Endothelial cell of umbilical vein (primary cell): ENCODE data around the gene ZNF362. TPM values are rescaled to one million over a fixed set of nuclear protein-coding genes. Genes with fewer than 3 reads are reported as not detected.

ENCODE experiments used
- BruUV-seq: library from RNA; stranded (reverse); fragments of 400-500 nt; replicated peaks from 2 replicates; lab custom pipeline; 2021; lab: Mats Ljungman, UMichigan
- CTCF ChIA-PET: fragments of 300-600, 350-600 bp; sonication (Branson Sonifier 250); formaldehyde crosslinking; loops from one replicate; lab custom pipeline; 2021; ENCODE audit warnings: antibody characterized with exemption, inconsistent platforms; lab: Charles Lee
- POLR2A ChIA-PET: fragments of 300-600, 350-600 bp; sonication (Branson Sonifier 250); formaldehyde crosslinking; loops from one replicate; lab custom pipeline; 2021; ENCODE audit warnings: antibody characterized with exemption, inconsistent platforms; lab: Charles Lee
- DNase-seq: peaks from one replicate; pipeline ENCODE4 v3.0.0-alpha.2; 2011; ENCODE audit warnings: low read depth, low spot score
- FAIRE-seq: peaks from 2 replicates; lab custom pipeline; 2011; peaks lifted over from hg19 to GRCh38; lab: Jason Lieb, UNC
- H2AFZ ChIP-seq: 2 replicates; pipeline ENCODE4 v1.6.0; 2012; ENCODE audit warnings: low read depth, low read length, control low read depth, inconsistent platforms
- H3K27ac ChIP-seq: 2 replicates; pipeline ENCODE4 v1.5.1; 2011; ENCODE audit warnings: low read depth, mild to moderate bottlenecking, control low read depth, low read length, moderate library complexity; ENCODE audit not compliant: insufficient read depth
- H3K27me3 ChIP-seq, 2 experiments: 2 replicates each; pipeline versions ENCODE4 v1.6.0 to v1.6.1; 2011; ENCODE audit warnings: low read length in 2 of 2, mixed read lengths in 1 of 2; ENCODE audit not compliant: control insufficient read depth in 2 of 2, insufficient read depth in 2 of 2
- H3K36me3 ChIP-seq, 2 experiments: 2 replicates in 1 of 2; 3 replicates in 1 of 2; pipeline ENCODE4 v1.5.1; 2011; ENCODE audit warnings: low read length in 2 of 2, mild to moderate bottlenecking in 1 of 2, moderate library complexity in 1 of 2; ENCODE audit not compliant: control insufficient read depth in 2 of 2, insufficient read depth in 2 of 2; ENCODE audit errors: extremely low read depth in 1 of 2
- H3K4me1 ChIP-seq: 3 replicates; pipeline ENCODE4 v1.5.1; 2011; ENCODE audit warnings: mild to moderate bottlenecking, low read length; ENCODE audit not compliant: control insufficient read depth, insufficient read depth; ENCODE audit errors: extremely low read depth
- H3K4me2 ChIP-seq: 2 replicates; pipeline ENCODE4 v1.6.1; 2011; ENCODE audit warnings: low read length, control low read depth, mixed read lengths; ENCODE audit not compliant: insufficient read depth
- H3K4me3 ChIP-seq, 3 experiments: fragments of 200-600 bp in 1 of 3; sonication (generic), shearing (Covaris generic) in 1 of 3; replicated peaks in 1 of 3; 2 replicates each; pipeline ENCODE4 v1.5.1; 2011 to 2016; ENCODE audit warnings: control low read depth in 3 of 3, low read length in 3 of 3, mild to moderate bottlenecking in 2 of 3, inconsistent platforms in 1 of 3, low read depth in 1 of 3, moderate library complexity in 1 of 3; ENCODE audit not compliant: insufficient read depth in 1 of 3
- H3K79me2 ChIP-seq: 2 replicates; pipeline ENCODE4 v1.6.0; 2012; ENCODE audit warnings: low read length, inconsistent platforms; ENCODE audit not compliant: control insufficient read depth, insufficient read depth
- H3K9ac ChIP-seq: replicated peaks from 2 replicates; pipeline ENCODE3; 2011; ENCODE audit warnings: low read length, control low read depth; ENCODE audit not compliant: insufficient read depth; ENCODE audit errors: extremely low read depth
- H3K9me1 ChIP-seq: replicated peaks from 3 replicates; pipeline ENCODE4 v1.6.0; 2011; ENCODE audit warnings: mild to moderate bottlenecking, low read length; ENCODE audit not compliant: control insufficient read depth, insufficient read depth; ENCODE audit errors: extremely low read depth
- H3K9me3 ChIP-seq: replicated peaks from 2 replicates; pipeline ENCODE4 v1.5.1; 2012; ENCODE audit warnings: low read length, inconsistent platforms; ENCODE audit not compliant: control insufficient read depth, insufficient read depth
- H4K20me1 ChIP-seq: replicated peaks from 2 replicates; pipeline ENCODE3; 2011; ENCODE audit warnings: mild to moderate bottlenecking, low read length; ENCODE audit not compliant: control insufficient read depth, insufficient read depth; ENCODE audit errors: extremely low read depth
- CTCF ChIP-seq, 2 donors: IDR thresholded peaks; 1 replicate in 1 of 2; 2 replicates in 1 of 2; pipeline ENCODE4 v1.5.1; 2011; ENCODE audit warnings: low read length in 2 of 2, mild to moderate bottlenecking in 2 of 2, moderate library complexity in 2 of 2, control low read depth in 1 of 2, inconsistent platforms in 1 of 2, low read depth in 1 of 2; ENCODE audit not compliant: insufficient read depth in 1 of 2; ENCODE audit errors: extremely low read depth in 1 of 2
- EZH2 ChIP-seq: IDR thresholded peaks from 2 replicates; pipeline ENCODE4 v1.6.1; 2012; ENCODE audit warnings: borderline replicate concordance, low read depth, mild to moderate bottlenecking, moderate library complexity, low read length, inconsistent platforms; ENCODE audit not compliant: severe bottlenecking
- FOS ChIP-seq: IDR thresholded peaks from 2 replicates; pipeline ENCODE4 v1.6.1; 2011; ENCODE audit warnings: mild to moderate bottlenecking, low read length, moderate library complexity, borderline replicate concordance; ENCODE audit not compliant: insufficient read depth
- GATA2 ChIP-seq: IDR thresholded peaks from 2 replicates; pipeline ENCODE4 v1.7.0; 2011; ENCODE audit warnings: low read depth, mild to moderate bottlenecking, moderate library complexity, mixed read lengths, low read length; ENCODE audit not compliant: insufficient read length, insufficient read depth
- MYC ChIP-seq: IDR thresholded peaks from one replicate; pipeline ENCODE4 v1.6.1; 2011; ENCODE audit warnings: mild to moderate bottlenecking, low read depth, low read length
- POLR2A ChIP-seq: IDR thresholded peaks from 2 replicates; pipeline ENCODE4 v1.6.1; 2012; ENCODE audit warnings: low read depth, mild to moderate bottlenecking, control low read depth, low read length
- POLR2AphosphoS5 ChIP-seq: IDR thresholded peaks from 2 replicates; pipeline ENCODE4 v1.6.1; 2012; ENCODE audit warnings: low read depth, mild to moderate bottlenecking, control low read depth, low read length, moderate library complexity; ENCODE audit not compliant: insufficient read depth
- dilution Hi-C: fragments of 300-500 bp; cut with MboI; formaldehyde crosslinking; loops from one replicate; pipeline ENCODE4 v1.15.0; 2019; ENCODE audit warnings: low sequenced_read_pairs; ENCODE audit not compliant: extremely low pct_ligation_motif_present
- intact Hi-C: fragments of 100-400 bp; cut with micrococcal nuclease; formaldehyde crosslinking; loops from one replicate; pipeline ENCODE4 v1.10.0; 2022
- polyA plus RNA-seq, 4 experiments: library from polyadenylated mRNA; depleted of rRNA in 3 of 4; stranded (reverse) in 3 of 4; unstranded in 1 of 4; fragments of >200 nt; gene quantifications; 2 replicates each; pipeline versions ENCODE4 v1.2.1 to v1.2.3, GENCODE V29; 2011 to 2012; ENCODE audit warnings: missing spikeins in 1 of 4
- total RNA-seq: library from RNA; stranded (reverse); gene quantifications from 2 replicates; pipeline ENCODE4 v1.2.3, GENCODE V29; 2021

Gene ZNF362
- total and polyA plus RNA-seq, 2 donors (not counting 3 experiments of a cell fraction or from before 2014, with no cell fraction given): 28.4 to 35.3 TPM

- no peaks in the 10 kb centered on the region for H4K20me1 ChIP-seq
- FAIRE-seq (no peak), DNase-seq (no peak)
- ChIA-PET POLR2A (no interaction called here), CTCF (no interaction called here)
- H3K9ac ChIP-seq: no peak overlapping the region
- H3K36me3 ChIP-seq: no peaks in the 10 kb centered on the region
- no peak for TF ChIP-seq EZH2
- TF ChIP-seq GATA2: no peak
- no peak for TF ChIP-seq POLR2A
- no peak for TF ChIP-seq CTCF (IDR thresholded peaks at IDR 0.05; ENCODE audit: extremely low read depth in 1 of 2, insufficient read depth in 1 of 2, low read depth in 1 of 2, low read length in 2 of 2)
- no peak for TF ChIP-seq FOS
- no peaks in the 10 kb centered on the region for H3K9me3 ChIP-seq
- H3K79me2 ChIP-seq: no peaks in the 10 kb centered on the region
- intact Hi-C loops: no loop called here
- dilution Hi-C loops: no loop called here
- no peaks in the 10 kb centered on the region for H3K9me1 ChIP-seq
- H3K4me2 ChIP-seq: no peak overlapping the region
- H3K4me3 ChIP-seq: no peak overlapping the region
- no peak overlapping the region for H3K27ac ChIP-seq
- BruUV-seq: no TSS peak
- peaks cover 2% of the 10 kb centered on the region for H3K4me1 ChIP-seq
- peaks cover 6 to 27% of the 10 kb centered on the region in 2 experiments for H3K27me3 ChIP-seq
- H2AFZ ChIP-seq: no peak overlapping the region
These were observed 32.1 kb upstream of the ZNF362 start for GRCh38 chr1:33224166-33224707.

- FAIRE-seq (no peak), DNase-seq (no peak)
- ChIA-PET POLR2A (no interaction called here), CTCF (interaction anchor here (1.4 kb wide), 1 partner anchor 89 kb away, joined by 3 read pairs; no protein-coding TSS in a partner anchor)
- no peaks in the 10 kb centered on the region for H3K4me1 ChIP-seq
- intact Hi-C loops: no loop called here
- H3K79me2 ChIP-seq: no peaks in the 10 kb centered on the region
- no peaks in the 10 kb centered on the region for H4K20me1 ChIP-seq
- H3K4me3 ChIP-seq: no peak overlapping the region
- H3K27ac ChIP-seq: no peak overlapping the region
- H3K9me3 ChIP-seq: no peaks in the 10 kb centered on the region
- H3K4me2 ChIP-seq: no peak overlapping the region
- TF ChIP-seq EZH2: no peak
- no peak for TF ChIP-seq POLR2AphosphoS5
- TF ChIP-seq GATA2: no peak
- TF ChIP-seq POLR2A: no peak
- no peak for TF ChIP-seq CTCF (IDR thresholded peaks at IDR 0.05; ENCODE audit: extremely low read depth in 1 of 2, insufficient read depth in 1 of 2, low read depth in 1 of 2, low read length in 2 of 2)
- TF ChIP-seq MYC: no peak
- TF ChIP-seq FOS: no peak
- no peaks in the 10 kb centered on the region for H3K9me1 ChIP-seq
- H3K36me3 ChIP-seq: no peaks in the 10 kb centered on the region
- no TSS peak for BruUV-seq
- peaks cover 6 to 27% of the 10 kb centered on the region in 2 experiments for H3K27me3 ChIP-seq
- H3K9ac ChIP-seq: no peak overlapping the region
- no peak overlapping the region for H2AFZ ChIP-seq
- dilution Hi-C loops: no loop called here
These were observed 30.7 kb upstream of the ZNF362 start for GRCh38 chr1:33225586-33225985.
